HG03280 (cell line): Measurements from ENCODE around the gene KCNMA1.

Experiments
- ATAC-seq: cut with Tn5 transposase; IDR thresholded peaks from one replicate; pipeline ENCODE4 v1.9.1; 2021; ENCODE audit warnings: mild to moderate bottlenecking, moderate library complexity; ENCODE audit not compliant: unreplicated experiment

Gene KCNMA1

GRCh38 chr10:77315496-77316129 is 322.0 kb downstream of the KCNMA1 start:
- no peak for ATAC-seq

- ATAC-seq, result no peak
Observed at GRCh38 chr10:77313066-77313750, 324.4 kb downstream of the KCNMA1 start.

GRCh38 chr10:77311186-77311585 is 326.4 kb downstream of the KCNMA1 start:
- no peak for ATAC-seq

- ATAC-seq, result no peak
Observed at GRCh38 chr10:77310288-77310840, 327.2 kb downstream of the KCNMA1 start.

- no peak for ATAC-seq
Observed at GRCh38 chr10:77309509-77309908, 328.1 kb downstream of the KCNMA1 start.

- ATAC-seq, result no peak
Observed at GRCh38 chr10:77309092-77309491, 328.5 kb downstream of the KCNMA1 start.

GRCh38 chr10:77308084-77308732 is 329.4 kb downstream of the KCNMA1 start:
- ATAC-seq, result no peak

- no peak for ATAC-seq
Observed at GRCh38 chr10:77306666-77307065, 330.9 kb downstream of the KCNMA1 start.

- no peak for ATAC-seq
Observed at GRCh38 chr10:77305650-77306632, 331.7 kb downstream of the KCNMA1 start.

GRCh38 chr10:77304192-77304591 is 333.4 kb downstream of the KCNMA1 start:
- no peak for ATAC-seq

GRCh38 chr10:77301305-77301730 is 336.3 kb downstream of the KCNMA1 start:
- no peak for ATAC-seq

GRCh38 chr10:77300682-77301302 is 336.8 kb downstream of the KCNMA1 start:
- ATAC-seq, result no peak

GRCh38 chr10:77299320-77299719 is 338.3 kb downstream of the KCNMA1 start:
- no peak for ATAC-seq

- ATAC-seq, result no peak
Observed at GRCh38 chr10:77297393-77297739, 340.2 kb downstream of the KCNMA1 start.

- ATAC-seq, result no peak
Observed at GRCh38 chr10:77296534-77297392, 340.8 kb downstream of the KCNMA1 start.

GRCh38 chr10:77293773-77294172 is 343.8 kb downstream of the KCNMA1 start:
- no peak for ATAC-seq

- ATAC-seq, result no peak
Observed at GRCh38 chr10:77293347-77293746, 344.3 kb downstream of the KCNMA1 start.

GRCh38 chr10:77291596-77292505 is 345.8 kb downstream of the KCNMA1 start:
- ATAC-seq, result no peak
